Esophagus squamous epithelium (tissue), 4 donors: ENCODE measurements around the gene LOXL4.

ENCODE experiments used
- POLR2A ChIP-seq, 4 donors: fragments of 450-650 bp; IDR thresholded peaks; one replicate each; pipeline ENCODE4 v1.6.1; 2017; ENCODE audit warnings: antibody characterized with exemption in 4 of 4, mild to moderate bottlenecking in 4 of 4, moderate library complexity in 3 of 4
- TF ChIP-seq, protein P1 (sequence below), 6 experiments: fragments of 450-650 bp in 4 of 6; fragments of 200-600 bp in 2 of 6; sonication (generic) in 2 of 6; IDR thresholded peaks; one replicate each; pipeline ENCODE4 v1.5.1; 2016 to 2019; ENCODE audit warnings: antibody characterized with exemption in 6 of 6, mild to moderate bottlenecking in 4 of 6, moderate library complexity in 4 of 6

DNA sequence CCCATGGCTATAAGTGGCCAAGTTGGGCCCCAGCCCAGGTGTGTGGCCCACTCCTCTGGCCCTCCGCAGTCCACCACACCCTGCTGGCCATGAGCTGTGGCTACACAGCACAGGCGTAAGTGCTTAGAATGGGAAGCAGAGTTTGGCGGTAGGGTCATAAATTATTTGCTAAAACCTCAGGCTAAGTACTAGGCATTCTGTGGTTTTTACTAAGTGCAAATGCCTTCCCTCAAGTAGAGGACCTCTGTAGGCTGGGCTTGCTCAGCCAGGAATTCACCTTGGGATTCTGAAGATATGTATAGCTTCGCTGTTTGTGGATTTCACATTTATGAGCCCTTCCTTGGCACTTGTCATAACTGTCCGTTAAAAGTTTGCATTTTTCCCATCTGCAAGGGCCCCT lies 44.8 kb upstream of the LOXL4 start:
- TF ChIP-seq, protein P1, sequence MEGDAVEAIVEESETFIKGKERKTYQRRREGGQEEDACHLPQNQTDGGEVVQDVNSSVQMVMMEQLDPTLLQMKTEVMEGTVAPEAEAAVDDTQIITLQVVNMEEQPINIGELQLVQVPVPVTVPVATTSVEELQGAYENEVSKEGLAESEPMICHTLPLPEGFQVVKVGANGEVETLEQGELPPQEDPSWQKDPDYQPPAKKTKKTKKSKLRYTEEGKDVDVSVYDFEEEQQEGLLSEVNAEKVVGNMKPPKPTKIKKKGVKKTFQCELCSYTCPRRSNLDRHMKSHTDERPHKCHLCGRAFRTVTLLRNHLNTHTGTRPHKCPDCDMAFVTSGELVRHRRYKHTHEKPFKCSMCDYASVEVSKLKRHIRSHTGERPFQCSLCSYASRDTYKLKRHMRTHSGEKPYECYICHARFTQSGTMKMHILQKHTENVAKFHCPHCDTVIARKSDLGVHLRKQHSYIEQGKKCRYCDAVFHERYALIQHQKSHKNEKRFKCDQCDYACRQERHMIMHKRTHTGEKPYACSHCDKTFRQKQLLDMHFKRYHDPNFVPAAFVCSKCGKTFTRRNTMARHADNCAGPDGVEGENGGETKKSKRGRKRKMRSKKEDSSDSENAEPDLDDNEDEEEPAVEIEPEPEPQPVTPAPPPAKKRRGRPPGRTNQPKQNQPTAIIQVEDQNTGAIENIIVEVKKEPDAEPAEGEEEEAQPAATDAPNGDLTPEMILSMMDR (IDR thresholded peaks at IDR 0.05): no peak
- TF ChIP-seq POLR2A (IDR thresholded peaks at IDR 0.05): no peak
